Retina (tissue), 1 donor: Measurements from ENCODE around the gene COL4A2.
A peak's percentile ranks its signal among the peaks of the same experiment; 100 is the strongest.

Source experiments
- DNase-seq: peaks from one replicate; pipeline ENCODE4 v3.0.0-alpha.2; 2016

Gene COL4A2

GRCh38 chr13:110323172-110323891 is 16.2 kb downstream of the COL4A2 start:
- no peak for DNase-seq

- DNase-seq = no peak
Observed at GRCh38 chr13:110324026-110324749, 17.1 kb downstream of the COL4A2 start.

GRCh38 chr13:110326263-110326904 is 19.3 kb downstream of the COL4A2 start:
- DNase-seq = no peak

GRCh38 chr13:110327051-110327721 is 20.1 kb downstream of the COL4A2 start:
- no peak for DNase-seq

GRCh38 chr13:110328573-110328972 is 21.5 kb downstream of the COL4A2 start:
- DNase-seq = no peak

GRCh38 chr13:110329258-110329657 is 22.2 kb downstream of the COL4A2 start:
- DNase-seq = no peak

GRCh38 chr13:110329798-110330461 is 22.8 kb downstream of the COL4A2 start:
- DNase-seq = peak; percentile 65

- peak; percentile 89 for DNase-seq
Observed at GRCh38 chr13:110330491-110331011, 23.5 kb downstream of the COL4A2 start.

GRCh38 chr13:110331362-110331761 is 24.3 kb downstream of the COL4A2 start:
- DNase-seq = peak; percentile 43

- DNase-seq = no peak
Observed at GRCh38 chr13:110332750-110333149, 25.7 kb downstream of the COL4A2 start.

GRCh38 chr13:110333837-110334236 is 26.8 kb downstream of the COL4A2 start:
- no peak for DNase-seq

GRCh38 chr13:110334256-110334655 is 27.2 kb downstream of the COL4A2 start:
- DNase-seq = no peak

GRCh38 chr13:110334841-110335490 is 27.9 kb downstream of the COL4A2 start:
- no peak for DNase-seq

GRCh38 chr13:110336108-110336507 is 29.0 kb downstream of the COL4A2 start:
- no peak for DNase-seq

- DNase-seq = no peak
Observed at GRCh38 chr13:110336681-110337080, 29.6 kb downstream of the COL4A2 start.

- DNase-seq = no peak
Observed at GRCh38 chr13:110337247-110337646, 30.2 kb downstream of the COL4A2 start.

GRCh38 chr13:110338441-110339101 is 31.5 kb downstream of the COL4A2 start:
- DNase-seq = peak; percentile 69

GRCh38 chr13:110339263-110339662 is 32.2 kb downstream of the COL4A2 start:
- DNase-seq = no peak

- DNase-seq = no peak
Observed at GRCh38 chr13:110339975-110340550, 33.0 kb downstream of the COL4A2 start.

GRCh38 chr13:110340812-110341444 is 33.8 kb downstream of the COL4A2 start:
- DNase-seq = peak; percentile 44
